OCI-LY7 (cell line): ENCODE measurements around the gene APLP2.
"Not testable (repeated sequence)": the region's sequence is repeated elsewhere in the genome, so short reads cannot be mapped to it uniquely, and the experiment has no call there.

Source experiments
- EZH2phosphoT487 ChIP-seq: fragments of 200-600 bp; sonication (generic); IDR thresholded peaks from 2 replicates; pipeline ENCODE4 v1.6.1; 2018; ENCODE audit warnings: low read depth, borderline replicate concordance, mild to moderate bottlenecking, mixed run types, antibody characterized with exemption, low read length, moderate library complexity, mixed read lengths
- TF ChIP-seq, protein P1 (sequence below): fragments of 200-600 bp; sonication (generic); conservative IDR thresholded peaks from 2 replicates; pipeline ENCODE4 v1.5.1; 2014; ENCODE audit warnings: mild to moderate bottlenecking, antibody characterized with exemption, low read length, moderate library complexity, mixed read lengths

- TF ChIP-seq, protein P1, sequence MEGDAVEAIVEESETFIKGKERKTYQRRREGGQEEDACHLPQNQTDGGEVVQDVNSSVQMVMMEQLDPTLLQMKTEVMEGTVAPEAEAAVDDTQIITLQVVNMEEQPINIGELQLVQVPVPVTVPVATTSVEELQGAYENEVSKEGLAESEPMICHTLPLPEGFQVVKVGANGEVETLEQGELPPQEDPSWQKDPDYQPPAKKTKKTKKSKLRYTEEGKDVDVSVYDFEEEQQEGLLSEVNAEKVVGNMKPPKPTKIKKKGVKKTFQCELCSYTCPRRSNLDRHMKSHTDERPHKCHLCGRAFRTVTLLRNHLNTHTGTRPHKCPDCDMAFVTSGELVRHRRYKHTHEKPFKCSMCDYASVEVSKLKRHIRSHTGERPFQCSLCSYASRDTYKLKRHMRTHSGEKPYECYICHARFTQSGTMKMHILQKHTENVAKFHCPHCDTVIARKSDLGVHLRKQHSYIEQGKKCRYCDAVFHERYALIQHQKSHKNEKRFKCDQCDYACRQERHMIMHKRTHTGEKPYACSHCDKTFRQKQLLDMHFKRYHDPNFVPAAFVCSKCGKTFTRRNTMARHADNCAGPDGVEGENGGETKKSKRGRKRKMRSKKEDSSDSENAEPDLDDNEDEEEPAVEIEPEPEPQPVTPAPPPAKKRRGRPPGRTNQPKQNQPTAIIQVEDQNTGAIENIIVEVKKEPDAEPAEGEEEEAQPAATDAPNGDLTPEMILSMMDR = not testable (repeated sequence)
- not testable (repeated sequence) for TF ChIP-seq EZH2phosphoT487
These were observed 102.3 kb downstream of the APLP2 start for GRCh38 chr11:130172001-130172400.
